ENCODE results near the gene SPN.
A peak's percentile ranks its signal among the peaks of the same experiment; 100 is the strongest.
"Not testable (repeated sequence)": the region's sequence is repeated elsewhere in the genome, so short reads cannot be mapped to it uniquely, and the experiment has no call there.

The SPN gene

GRCh38 chr16:29678691-29679267 is 15.7 kb downstream of the SPN start, which contains the start of gene QPRT:
TSS of gene QPRT (plus strand) at chr16:29679180. CDS start at chr16:29679198, 18 bp downstream.
- DNase-seq = no peak

- DNase-seq = no peak
Measured at GRCh38 chr16:29680180-29680598, 17.1 kb downstream of the SPN start.

GRCh38 chr16:29683543-29684090 is 20.6 kb downstream of the SPN start:
- no peak for DNase-seq

GRCh38 chr16:29684679-29685078 is 21.6 kb downstream of the SPN start:
- DNase-seq = no peak

GRCh38 chr16:29686740-29687332 is 23.8 kb downstream of the SPN start:
- DNase-seq = no peak

GRCh38 chr16:29687755-29688154 is 24.7 kb downstream of the SPN start:
- DNase-seq = no peak

GRCh38 chr16:29688172-29688571 is 25.1 kb downstream of the SPN start:
- no peak for DNase-seq

GRCh38 chr16:29689490-29690351 is 26.7 kb downstream of the SPN start:
- not testable (repeated sequence) for DNase-seq

- not testable (repeated sequence) for DNase-seq
Measured at GRCh38 chr16:29692606-29693005, 29.6 kb downstream of the SPN start.

- no peak for DNase-seq
Measured at GRCh38 chr16:29694384-29695195, 31.5 kb downstream of the SPN start.

GRCh38 chr16:29695675-29696074 is 32.6 kb downstream of the SPN start:
- not testable (repeated sequence) for DNase-seq

GRCh38 chr16:29696881-29697331 is 33.9 kb downstream of the SPN start:
- DNase-seq = no peak

- no peak for DNase-seq
Measured at GRCh38 chr16:29697391-29697790, 34.3 kb downstream of the SPN start.

GRCh38 chr16:29698042-29698441 is 35.0 kb downstream of the SPN start:
- DNase-seq = no peak

GRCh38 chr16:29698484-29699323 is 35.7 kb downstream of the SPN start:
- DNase-seq = no peak

GRCh38 chr16:29699324-29700219 is 36.5 kb downstream of the SPN start:
- DNase-seq = no peak

- peak; percentile 77 to 78 for DNase-seq
Measured at GRCh38 chr16:29700253-29700987, 37.4 kb downstream of the SPN start.

- DNase-seq = no peak
Measured at GRCh38 chr16:29701214-29701555, 38.1 kb downstream of the SPN start.

- DNase-seq = peak; percentile 53 to 66
Measured at GRCh38 chr16:29702269-29702668, 39.2 kb downstream of the SPN start.

- DNase-seq = no peak
Measured at GRCh38 chr16:29705030-29705429, 42.0 kb downstream of the SPN start.
